H1 (cell line): Measurements from ENCODE around the gene TBC1D12. TPM values are rescaled to one million over a fixed set of nuclear protein-coding genes. Genes with fewer than 3 reads are reported as not detected.

Experiments used
- ASH2L ChIP-seq: fragments of 200-600, 300-600 bp; sonication (generic); IDR thresholded peaks from one replicate; pipeline ENCODE4 v1.7.1; 2017; ENCODE audit warnings: low read length
- BCL11A ChIP-seq, 2 experiments: IDR thresholded peaks; one replicate each; pipeline ENCODE4 v1.6.1; 2011; ENCODE audit warnings: low read depth in 2 of 2, low read length in 2 of 2, mild to moderate bottlenecking in 2 of 2
- CBX8 ChIP-seq: fragments of 300-800, 300-1000 bp; sonication (generic); IDR thresholded peaks from 2 replicates; pipeline ENCODE4 v1.7.1; 2016; ENCODE audit warnings: low read depth, low read length, borderline replicate concordance
- CHD1 ChIP-seq: IDR thresholded peaks from 2 replicates; pipeline ENCODE4 v1.6.1; 2012; ENCODE audit warnings: low read depth, low read length, improper control_type of control experiment
- EGR1 ChIP-seq: IDR thresholded peaks from 2 replicates; pipeline ENCODE4 v1.6.1; 2011; ENCODE audit warnings: low read depth, low read length, borderline replicate concordance
- EZH2 ChIP-seq: fragments of 200-600 bp; sonication (generic); IDR thresholded peaks from 2 replicates; pipeline ENCODE4 v1.7.1; 2012; ENCODE audit warnings: low read depth, mild to moderate bottlenecking, moderate library complexity, low read length, inconsistent platforms; ENCODE audit not compliant: severe bottlenecking
- GTF2F1 ChIP-seq: IDR thresholded peaks from 2 replicates; pipeline ENCODE4 v1.6.1; 2012; ENCODE audit warnings: low read depth, low read length, improper control_type of control experiment, borderline replicate concordance
- JUND ChIP-seq: IDR thresholded peaks from 2 replicates; pipeline ENCODE4 v1.6.1; 2011; ENCODE audit warnings: mild to moderate bottlenecking, improper control_type of control experiment, low read length
- KDM1A ChIP-seq: fragments of 200-600, 300-600 bp; sonication (generic); IDR thresholded peaks from 2 replicates; pipeline ENCODE4 v1.7.1; 2016; ENCODE audit warnings: mild to moderate bottlenecking, low read length, borderline replicate concordance
- KDM5A ChIP-seq: fragments of 200-600 bp; IDR thresholded peaks from 2 replicates; pipeline ENCODE4 v1.7.1; 2012; ENCODE audit warnings: mild to moderate bottlenecking, low read length, inconsistent platforms, mixed read lengths
- MAFK ChIP-seq: IDR thresholded peaks from 2 replicates; pipeline ENCODE4 v1.6.1; 2012; ENCODE audit warnings: low read depth, mild to moderate bottlenecking, improper control_type of control experiment, low read length
- NANOG ChIP-seq: IDR thresholded peaks from 2 replicates; pipeline ENCODE4 v1.6.1; 2011; ENCODE audit warnings: low read length, low read depth, mild to moderate bottlenecking, inconsistent platforms; ENCODE audit not compliant: insufficient read depth, poor library complexity, severe bottlenecking
- POU5F1 ChIP-seq: IDR thresholded peaks from 2 replicates; pipeline ENCODE4 v1.6.1; 2011; ENCODE audit warnings: low read depth, mild to moderate bottlenecking, low read length, moderate library complexity
- RFX5 ChIP-seq: IDR thresholded peaks from 2 replicates; pipeline ENCODE4 v1.6.1; 2011; ENCODE audit warnings: low read depth, low read length, improper control_type of control experiment, borderline replicate concordance
- RXRA ChIP-seq: IDR thresholded peaks from 2 replicates; pipeline ENCODE4 v1.6.1; 2011; ENCODE audit warnings: low read depth, mild to moderate bottlenecking, low read length, moderate library complexity; ENCODE audit not compliant: insufficient read depth
- SIX5 ChIP-seq: IDR thresholded peaks from 2 replicates; pipeline ENCODE4 v1.6.1; 2011; ENCODE audit warnings: mild to moderate bottlenecking, low read depth, low read length
- SP1 ChIP-seq: IDR thresholded peaks from 2 replicates; pipeline ENCODE4 v1.6.1; 2011; ENCODE audit warnings: low read depth, low read length
- SP4 ChIP-seq: IDR thresholded peaks from 2 replicates; pipeline ENCODE4 v1.6.1; 2012; ENCODE audit warnings: low read length, inconsistent platforms
- SRF ChIP-seq: IDR thresholded peaks from 2 replicates; pipeline ENCODE4 v1.6.1; 2011; ENCODE audit warnings: mild to moderate bottlenecking, low read depth, low read length, moderate library complexity
- TCF12 ChIP-seq: IDR thresholded peaks from 2 replicates; pipeline ENCODE4 v1.6.1; 2011; ENCODE audit warnings: low read depth, mild to moderate bottlenecking, low read length
- TEAD4 ChIP-seq: IDR thresholded peaks from 2 replicates; pipeline ENCODE4 v1.6.1; 2012; ENCODE audit warnings: low read depth, low read length, inconsistent platforms, mixed read lengths
- polyA plus RNA-seq, 7 experiments: library from polyadenylated mRNA; depleted of rRNA in 3 of 7; stranded (reverse) in 5 of 7; unstranded in 2 of 7; fragments of >200 nt in 5 of 7; fragments of 200-250 nt in 2 of 7; gene quantifications; 1 replicate in 5 of 7; 2 replicates in 1 of 7; 4 replicates in 1 of 7; pipeline versions ENCODE4 v1.2.1 to v1.2.3, GENCODE V29; 2011 to 2013; ENCODE audit warnings: missing spikeins in 2 of 7, mixed read lengths in 2 of 7
- total RNA-seq: library from RNA; stranded (reverse); fragmentation: NEBNext Ultra II Directional; extraction: Animal tissue kit (Norgen Biotek cat#: 25700); gene quantifications from 2 replicates; pipeline ENCODE4 v1.2.1, GENCODE V29; 2021
- TF ChIP-seq, protein P1 (sequence below): IDR thresholded peaks from 2 replicates; pipeline ENCODE4 v1.6.1; 2011; ENCODE audit warnings: low read depth, mild to moderate bottlenecking, low read length; ENCODE audit not compliant: insufficient read depth
- TF ChIP-seq, protein P2 (sequence below), 3 experiments: IDR thresholded peaks; 1 replicate in 2 of 3; 2 replicates in 1 of 3; pipeline versions ENCODE4 v1.5.1 to v1.6.1; 2011; ENCODE audit warnings: low read length in 3 of 3, mild to moderate bottlenecking in 3 of 3, inconsistent platforms in 2 of 3, low read depth in 1 of 3, moderate library complexity in 1 of 3; ENCODE audit not compliant: insufficient read depth in 1 of 3; ENCODE audit errors: control extremely low read depth in 1 of 3

The TBC1D12 gene
- total and polyA plus RNA-seq, 2 of the 8 experiments (the other 6 are each of a cell fraction or from before 2014, with no cell fraction given): 1.1 to 3.2 TPM

DNA sequence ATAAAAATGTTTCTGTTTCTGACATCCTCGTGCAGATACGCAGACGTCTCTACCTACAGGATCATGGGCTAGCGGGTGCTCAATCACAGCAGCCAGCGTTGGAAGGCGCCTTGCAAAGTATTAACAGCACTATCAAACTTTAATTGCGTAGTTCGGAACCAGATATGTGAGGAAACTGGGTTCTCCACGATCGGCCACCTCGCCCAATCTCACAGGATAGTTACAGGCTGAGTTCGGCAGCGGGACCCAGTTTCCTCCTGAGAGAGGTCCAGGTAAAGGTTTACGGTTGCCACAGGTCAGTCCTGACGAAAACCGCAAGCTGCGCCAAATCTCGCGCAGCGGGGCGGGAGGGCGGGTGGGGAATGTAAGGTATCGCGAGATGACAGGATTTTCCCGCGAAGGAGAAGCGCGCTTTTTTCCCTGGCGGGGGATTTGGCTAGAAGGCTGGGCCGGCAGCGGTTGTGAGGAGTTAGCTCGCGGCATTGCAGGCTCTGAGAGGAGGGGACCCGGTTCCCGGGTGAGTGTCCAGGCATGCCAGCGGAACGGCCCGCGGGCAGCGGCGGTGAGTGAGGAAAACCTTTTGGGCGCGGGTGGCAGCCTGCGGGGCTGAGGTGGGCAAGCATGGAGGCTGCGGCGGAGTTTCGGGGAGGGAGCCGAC lies 143.2 kb downstream of the TBC1D12 start, which contains the start of gene HELLS (continued):
- peak; percentile 71; the same call in 1 of the 2 replicates for TF ChIP-seq GTF2F1
- no peak for TF ChIP-seq TEAD4
- TF ChIP-seq NANOG: no peak
- TF ChIP-seq, protein P1, sequence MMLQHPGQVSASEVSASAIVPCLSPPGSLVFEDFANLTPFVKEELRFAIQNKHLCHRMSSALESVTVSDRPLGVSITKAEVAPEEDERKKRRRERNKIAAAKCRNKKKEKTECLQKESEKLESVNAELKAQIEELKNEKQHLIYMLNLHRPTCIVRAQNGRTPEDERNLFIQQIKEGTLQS: no peak
- no peak for TF ChIP-seq SIX5
- TF ChIP-seq, protein P2, sequence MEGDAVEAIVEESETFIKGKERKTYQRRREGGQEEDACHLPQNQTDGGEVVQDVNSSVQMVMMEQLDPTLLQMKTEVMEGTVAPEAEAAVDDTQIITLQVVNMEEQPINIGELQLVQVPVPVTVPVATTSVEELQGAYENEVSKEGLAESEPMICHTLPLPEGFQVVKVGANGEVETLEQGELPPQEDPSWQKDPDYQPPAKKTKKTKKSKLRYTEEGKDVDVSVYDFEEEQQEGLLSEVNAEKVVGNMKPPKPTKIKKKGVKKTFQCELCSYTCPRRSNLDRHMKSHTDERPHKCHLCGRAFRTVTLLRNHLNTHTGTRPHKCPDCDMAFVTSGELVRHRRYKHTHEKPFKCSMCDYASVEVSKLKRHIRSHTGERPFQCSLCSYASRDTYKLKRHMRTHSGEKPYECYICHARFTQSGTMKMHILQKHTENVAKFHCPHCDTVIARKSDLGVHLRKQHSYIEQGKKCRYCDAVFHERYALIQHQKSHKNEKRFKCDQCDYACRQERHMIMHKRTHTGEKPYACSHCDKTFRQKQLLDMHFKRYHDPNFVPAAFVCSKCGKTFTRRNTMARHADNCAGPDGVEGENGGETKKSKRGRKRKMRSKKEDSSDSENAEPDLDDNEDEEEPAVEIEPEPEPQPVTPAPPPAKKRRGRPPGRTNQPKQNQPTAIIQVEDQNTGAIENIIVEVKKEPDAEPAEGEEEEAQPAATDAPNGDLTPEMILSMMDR (IDR thresholded peaks at IDR 0.05; ENCODE audit: control extremely low read depth in 1 of 3, insufficient read depth in 1 of 3, low read depth in 1 of 3, low read length in 3 of 3): no peak
- TF ChIP-seq RXRA: no peak
- no peak for TF ChIP-seq EZH2
- TF ChIP-seq POU5F1: no peak
- TF ChIP-seq RFX5: no peak
- no peak for TF ChIP-seq CBX8
- no peak for TF ChIP-seq MAFK
- TF ChIP-seq TCF12: no peak
- 0 out of 2 replicates have a peak, but pooled peaks have one; percentile 22 for TF ChIP-seq EGR1
- no peak for TF ChIP-seq KDM1A
- TF ChIP-seq BCL11A (IDR thresholded peaks at IDR 0.05; ENCODE audit: low read depth in 2 of 2, low read length in 2 of 2): no peak
- TF ChIP-seq KDM5A: no peak
- TF ChIP-seq SP1: peak; percentile 83
- TF ChIP-seq JUND: no peak
- TF ChIP-seq ASH2L: no peak
- TF ChIP-seq SP4: peak; percentile 1; the same call in 1 of the 2 replicates
- no peak for TF ChIP-seq CHD1
- TF ChIP-seq SRF: no peak
